K562 (cell line): ENCODE data around the gene EIF5. TPM values are rescaled to one million over a fixed set of nuclear protein-coding genes. Genes with fewer than 3 reads are reported as not detected.

Experiments used
- CHD7 ChIP-seq: fragments of 200-600 bp; sonication (generic); IDR thresholded peaks from one replicate; pipeline ENCODE4 v1.6.1; 2012; ENCODE audit warnings: mild to moderate bottlenecking, low read depth, low read length, inconsistent platforms
- NR4A1 ChIP-seq, 2 experiments: fragments of 250-450 bp in 1 of 2; fragments of 450-650 bp in 1 of 2; sonication (Bioruptor Pico) in 1 of 2; IDR thresholded peaks; 2 replicates each; pipeline versions ENCODE4 v1.4.0 to v1.6.1; 2016 to 2020; ENCODE audit warnings: mild to moderate bottlenecking in 2 of 2, missing compliant biosample characterization in 1 of 2, missing genetic modification characterization in 1 of 2, moderate library complexity in 1 of 2
- SMAD4 ChIP-seq: fragments of 250-450 bp; sonication (Bioruptor Pico); conservative IDR thresholded peaks from 2 replicates; pipeline ENCODE4 v1.8.0; 2021; ENCODE audit warnings: inconsistent platforms, mild to moderate bottlenecking, moderate library complexity
- TCFL5 ChIP-seq: fragments of 250-450 bp; sonication (Bioruptor Pico); conservative IDR thresholded peaks from 2 replicates; pipeline ENCODE4 v1.6.1; 2021; ENCODE audit warnings: mild to moderate bottlenecking, moderate library complexity, matching md5 sums
- TGIF2 ChIP-seq: sonication (generic); formaldehyde crosslinking; IDR thresholded peaks from 2 replicates; pipeline ENCODE4 v1.8.1; 2022; ENCODE audit warnings: mild to moderate bottlenecking, missing genetic modification reagents, moderate library complexity
- ZNF324 ChIP-seq: fragments of 250-450 bp; sonication (Bioruptor Pico); IDR thresholded peaks from 2 replicates; pipeline ENCODE4 v1.4.0; 2020; ENCODE audit warnings: mild to moderate bottlenecking
- polyA plus RNA-seq, 8 experiments: library from polyadenylated mRNA; depleted of rRNA in 4 of 8; stranded (reverse) in 5 of 8; unstranded in 3 of 8; fragments of >200 nt; fragmentation: Nextera tagmentation in 2 of 8; fragmentation: Illumina TruSeq in 1 of 8; extraction: Ambion mirVana in 2 of 8; extraction: Trizol in 1 of 8; gene quantifications; 2 replicates each; pipeline versions ENCODE4 v1.2.1 to v1.2.3, GENCODE V29; 2011 to 2014; ENCODE audit warnings: inconsistent platforms in 1 of 8, missing spikeins in 1 of 8
- total RNA-seq, 7 experiments: library from RNA; depleted of rRNA in 6 of 7; stranded (reverse); fragments of >200 nt in 6 of 7; fragmentation: Illumina TruSeq in 2 of 7; extraction: Trizol in 2 of 7; gene quantifications; 2 replicates each; pipeline versions ENCODE4 v1.2.1 to v1.2.3, GENCODE V29; 2011 to 2021; ENCODE audit warnings: low replicate concordance in 1 of 7
- TF ChIP-seq, protein P1 (sequence below): fragments of 450-650 bp; formaldehyde crosslinking; IDR thresholded peaks from 2 replicates; pipeline ENCODE4 v1.4.0; 2022; ENCODE audit warnings: mild to moderate bottlenecking, moderate library complexity

The EIF5 gene
- total and polyA plus RNA-seq, 9 of the 15 experiments (the other 6 are each of a cell fraction or from before 2014, with no cell fraction given), result 92.7 to 442 (median 190) TPM

GRCh38 chr14:103326078-103326477 lies 8.0 kb upstream of the EIF5 start (continued):
- no peak for TF ChIP-seq CHD7
- TF ChIP-seq SMAD4 (CRISPR knock-in tag), result no peak
- no peak for TF ChIP-seq NR4A1 (CRISPR knock-in tag; IDR thresholded peaks at IDR 0.05)
- TF ChIP-seq NR4A1 (tag; IDR thresholded peaks at IDR 0.05), result no peak
- TF ChIP-seq ZNF324 (CRISPR knock-in tag), result no peak
- TF ChIP-seq TGIF2 (CRISPR knock-in tag), result no peak
- no peak for TF ChIP-seq TCFL5 (CRISPR knock-in tag)
- TF ChIP-seq, protein P1, sequence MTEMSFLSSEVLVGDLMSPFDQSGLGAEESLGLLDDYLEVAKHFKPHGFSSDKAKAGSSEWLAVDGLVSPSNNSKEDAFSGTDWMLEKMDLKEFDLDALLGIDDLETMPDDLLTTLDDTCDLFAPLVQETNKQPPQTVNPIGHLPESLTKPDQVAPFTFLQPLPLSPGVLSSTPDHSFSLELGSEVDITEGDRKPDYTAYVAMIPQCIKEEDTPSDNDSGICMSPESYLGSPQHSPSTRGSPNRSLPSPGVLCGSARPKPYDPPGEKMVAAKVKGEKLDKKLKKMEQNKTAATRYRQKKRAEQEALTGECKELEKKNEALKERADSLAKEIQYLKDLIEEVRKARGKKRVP (CRISPR knock-in tag), result no peak
